Measurements from ENCODE around the gene ELOB. TPM values are rescaled to one million over a fixed set of nuclear protein-coding genes. Genes with fewer than 3 reads are reported as not detected.

ELOB gene
- 605 and 1,061 TPM in 2 replicates for total RNA-seq (ENCODE audit: low replicate concordance)

GRCh38 chr16:2777231-2777902 lies at the start of gene ELOB:
Gene ELOB, minus strand, starts transcription at chr16:2777280. Its CDS starts 41 bp downstream, at chr16:2777239.

GRCh38 chr16:2816751-2817339 lies 39.8 kb upstream of the ELOB start, which contains the start of gene PRSS21:
Gene PRSS21, plus strand, starts transcription at chr16:2817237. Its CDS starts 32 bp downstream, at chr16:2817269.

GRCh38 chr16:2787406-2787805 lies 10.3 kb upstream of the ELOB start, which contains the start of gene PRSS33:
Gene PRSS33, minus strand, starts transcription at chr16:2787560. Its CDS starts 1,013 bp downstream, at chr16:2786547.

GRCh38 chr16:2752035-2752849 lies 24.8 kb downstream of the ELOB start, which contains the start of gene SRRM2:
Gene SRRM2, plus strand, starts transcription at chr16:2752638. Its CDS starts 3,727 bp downstream, at chr16:2756365.

Other genes starting within 250 kb of the ELOB start
- 0.08 and 0.12 TPM in 2 replicates for gene CEMP1, start 245.9 kb downstream of the ELOB start, total RNA-seq (ENCODE audit: low replicate concordance)
- gene PDPK1, start 239.3 kb downstream of the ELOB start, total RNA-seq (ENCODE audit: low replicate concordance): 10.5 and 12.0 TPM in 2 replicates
- gene KCTD5, start 94.8 kb downstream of the ELOB start, total RNA-seq (ENCODE audit: low replicate concordance): 11.8 and 24.8 TPM in 2 replicates
- 0.23 and 0.70 TPM in 2 replicates for gene PRSS27, start 57.1 kb downstream of the ELOB start, total RNA-seq (ENCODE audit: low replicate concordance)
- 31.5 and 42.6 TPM in 2 replicates for gene SRRM2, start 24.6 kb downstream of the ELOB start, total RNA-seq (ENCODE audit: low replicate concordance)
- gene PRSS33, start 10.3 kb upstream of the ELOB start, total RNA-seq (ENCODE audit: low replicate concordance): not detected in 2 replicates
- not detected in 2 replicates for gene PRSS41, start 21.2 kb upstream of the ELOB start, total RNA-seq (ENCODE audit: low replicate concordance)
- 0.15 and 0.23 TPM in 2 replicates for gene PRSS21, start 40.0 kb upstream of the ELOB start, total RNA-seq (ENCODE audit: low replicate concordance)
- gene ZG16B, start 53.0 kb upstream of the ELOB start, total RNA-seq (ENCODE audit: low replicate concordance): 2.1 TPM in 1 of 2 replicates, not detected in the other
- gene PRSS22, start 80.9 kb upstream of the ELOB start, total RNA-seq (ENCODE audit: low replicate concordance): not detected in 2 replicates
- gene FLYWCH2, start 105.9 kb upstream of the ELOB start, total RNA-seq (ENCODE audit: low replicate concordance): 30.9 and 59.8 TPM in 2 replicates
- gene FLYWCH1, start 134.7 kb upstream of the ELOB start, total RNA-seq (ENCODE audit: low replicate concordance): 31.4 and 39.7 TPM in 2 replicates
- gene KREMEN2, start 187.0 kb upstream of the ELOB start, total RNA-seq (ENCODE audit: low replicate concordance): not detected in 2 replicates
- gene PAQR4, start 192.1 kb upstream of the ELOB start, total RNA-seq (ENCODE audit: low replicate concordance): 1.6 and 3.8 TPM in 2 replicates
- gene PKMYT1, start 203.2 kb upstream of the ELOB start, total RNA-seq (ENCODE audit: low replicate concordance): 1.3 TPM in 1 of 2 replicates, not detected in the other
- gene CLDN9, start 235.6 kb upstream of the ELOB start, total RNA-seq (ENCODE audit: low replicate concordance): not detected in 2 replicates
- gene CLDN6, start 240.9 kb upstream of the ELOB start, total RNA-seq (ENCODE audit: low replicate concordance): not detected in 2 replicates
- 42.1 and 365 TPM in 2 replicates for gene TNFRSF12A, start 243.1 kb upstream of the ELOB start, total RNA-seq (ENCODE audit: low replicate concordance)
- 6.6 and 18.3 TPM in 2 replicates for gene HCFC1R1, start 246.7 kb upstream of the ELOB start, total RNA-seq (ENCODE audit: low replicate concordance)
- 17.2 and 26.2 TPM in 2 replicates for gene THOC6, start 246.8 kb upstream of the ELOB start, total RNA-seq (ENCODE audit: low replicate concordance)